Measurements from ENCODE around the gene SRGAP2B. TPM values are rescaled to one million over a fixed set of nuclear protein-coding genes. Genes with fewer than 3 reads are reported as not detected.
A peak's percentile ranks its signal among the peaks of the same experiment; 100 is the strongest.
"Not testable (repeated sequence)": the region's sequence is repeated elsewhere in the genome, so short reads cannot be mapped to it uniquely, and the experiment has no call there.

The SRGAP2B gene
- total and polyA plus RNA-seq, 4 donors: 2.4 to 14.3 (median 6.2) TPM

- WGBS: no CpG with 5 or more reads among the region's 7 CpGs
- DNase-seq (ENCODE audit: low spot score); H3K9ac ChIP-seq (ENCODE audit: low read depth in 1 of 2, low read length in 2 of 2); H3K4me1 ChIP-seq (ENCODE audit: control insufficient read depth in 4 of 4, insufficient read depth in 4 of 4, low read length in 3 of 4); H3K27ac ChIP-seq (ENCODE audit: low read depth in 1 of 2, low read length in 2 of 2); H3K36me3 ChIP-seq (ENCODE audit: control insufficient read depth in 4 of 4, insufficient read depth in 3 of 4, low read depth in 1 of 4, low read length in 3 of 4); H3K4me3 ChIP-seq (ENCODE audit: low read depth in 1 of 3, low read length in 3 of 3); H3K27me3 ChIP-seq (ENCODE audit: control insufficient read depth in 4 of 4, insufficient read depth in 4 of 4, low read length in 3 of 4); H3K9me3 ChIP-seq (ENCODE audit: control insufficient read depth in 4 of 4, low read length in 3 of 4): not testable (repeated sequence)
These were observed 202.1 kb downstream of the SRGAP2B start for GRCh38 chr1:144893062-144893461.

GRCh38 chr1:144889450-144890115 lies 205.5 kb downstream of the SRGAP2B start:
- H3K9me3 ChIP-seq (ENCODE audit: control insufficient read depth in 4 of 4, low read length in 3 of 4); H3K27ac ChIP-seq (ENCODE audit: low read depth in 1 of 2, low read length in 2 of 2); H3K4me3 ChIP-seq (ENCODE audit: low read depth in 1 of 3, low read length in 3 of 3); H3K27me3 ChIP-seq (ENCODE audit: control insufficient read depth in 4 of 4, insufficient read depth in 4 of 4, low read length in 3 of 4); H3K9ac ChIP-seq (ENCODE audit: low read depth in 1 of 2, low read length in 2 of 2); H3K4me1 ChIP-seq (ENCODE audit: control insufficient read depth in 4 of 4, insufficient read depth in 4 of 4, low read length in 3 of 4); H3K36me3 ChIP-seq (ENCODE audit: control insufficient read depth in 4 of 4, insufficient read depth in 3 of 4, low read depth in 1 of 4, low read length in 3 of 4); DNase-seq (ENCODE audit: low spot score): not testable (repeated sequence)
- whole genome bisulfite sequencing: no CpG with 5 or more reads among the region's 3 CpGs

DNA sequence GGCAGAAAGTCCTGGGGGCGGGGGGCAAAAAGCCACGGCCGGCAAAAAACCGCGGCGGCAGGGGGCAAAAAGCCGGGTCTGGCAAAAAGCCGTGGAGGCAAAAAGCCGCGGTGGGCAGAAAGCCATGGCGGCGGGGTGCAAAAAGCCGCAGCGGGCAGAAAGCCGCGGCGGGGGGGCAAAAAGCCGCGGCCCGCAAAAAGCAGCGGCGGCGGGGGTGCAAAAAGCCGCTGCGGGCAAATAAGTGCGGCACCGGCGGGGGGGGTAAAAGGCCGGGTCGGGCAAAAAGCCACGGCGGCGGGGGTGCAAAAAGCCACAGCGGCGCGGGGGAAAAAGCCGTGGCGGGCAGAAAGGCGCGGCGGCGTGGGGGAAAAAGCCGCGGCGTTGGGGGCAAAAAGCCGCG lies 212.1 kb downstream of the SRGAP2B start:
- DNase-seq (ENCODE audit: low spot score): peak; percentile 34
- H3K27me3 ChIP-seq (ENCODE audit: control insufficient read depth in 4 of 4, insufficient read depth in 4 of 4, low read length in 3 of 4); H3K9ac ChIP-seq (ENCODE audit: low read depth in 1 of 2, low read length in 2 of 2); H3K9me3 ChIP-seq (ENCODE audit: control insufficient read depth in 4 of 4, low read length in 3 of 4); H3K27ac ChIP-seq (ENCODE audit: low read depth in 1 of 2, low read length in 2 of 2); H3K36me3 ChIP-seq (ENCODE audit: control insufficient read depth in 4 of 4, insufficient read depth in 3 of 4, low read depth in 1 of 4, low read length in 3 of 4); H3K4me1 ChIP-seq (ENCODE audit: control insufficient read depth in 4 of 4, insufficient read depth in 4 of 4, low read length in 3 of 4): not testable (repeated sequence)
- H3K4me3 ChIP-seq (ENCODE audit: low read depth in 1 of 3, low read length in 3 of 3): peak overlapping the region in 2 of 3 donors; percentile 14 to 70
- WGBS: under 1% methylated on average over 47 of the region's 47 CpGs

DNA sequence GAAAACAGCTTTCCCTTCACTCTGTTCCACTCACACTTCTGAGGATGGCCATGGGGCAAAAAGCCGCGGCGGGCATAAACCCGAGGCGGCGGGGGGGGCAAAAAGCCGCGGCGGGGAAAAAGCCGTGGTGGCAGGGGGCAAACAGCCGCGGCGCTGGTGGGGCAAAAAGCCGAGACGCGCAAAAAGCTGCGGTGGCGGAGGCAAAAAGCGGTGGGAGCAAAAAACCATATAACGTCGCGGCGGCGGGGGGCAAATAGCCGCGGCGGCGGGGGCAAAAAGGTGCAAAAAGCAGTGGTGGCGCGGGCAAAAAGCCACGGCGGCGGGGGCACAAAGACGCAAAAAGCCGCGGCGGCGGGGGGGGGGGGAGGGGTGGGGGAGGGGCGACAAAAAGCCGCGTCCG lies 212.8 kb downstream of the SRGAP2B start:
- H3K9me3 ChIP-seq (ENCODE audit: control insufficient read depth in 4 of 4, low read length in 3 of 4); H3K27me3 ChIP-seq (ENCODE audit: control insufficient read depth in 4 of 4, insufficient read depth in 4 of 4, low read length in 3 of 4); H3K27ac ChIP-seq (ENCODE audit: low read depth in 1 of 2, low read length in 2 of 2); H3K4me3 ChIP-seq (ENCODE audit: low read depth in 1 of 3, low read length in 3 of 3); H3K4me1 ChIP-seq (ENCODE audit: control insufficient read depth in 4 of 4, insufficient read depth in 4 of 4, low read length in 3 of 4); H3K36me3 ChIP-seq (ENCODE audit: control insufficient read depth in 4 of 4, insufficient read depth in 3 of 4, low read depth in 1 of 4, low read length in 3 of 4); DNase-seq (ENCODE audit: low spot score); H3K9ac ChIP-seq (ENCODE audit: low read depth in 1 of 2, low read length in 2 of 2): not testable (repeated sequence)
- 1% methylated on average over 18 of the region's 42 CpGs for WGBS

DNA sequence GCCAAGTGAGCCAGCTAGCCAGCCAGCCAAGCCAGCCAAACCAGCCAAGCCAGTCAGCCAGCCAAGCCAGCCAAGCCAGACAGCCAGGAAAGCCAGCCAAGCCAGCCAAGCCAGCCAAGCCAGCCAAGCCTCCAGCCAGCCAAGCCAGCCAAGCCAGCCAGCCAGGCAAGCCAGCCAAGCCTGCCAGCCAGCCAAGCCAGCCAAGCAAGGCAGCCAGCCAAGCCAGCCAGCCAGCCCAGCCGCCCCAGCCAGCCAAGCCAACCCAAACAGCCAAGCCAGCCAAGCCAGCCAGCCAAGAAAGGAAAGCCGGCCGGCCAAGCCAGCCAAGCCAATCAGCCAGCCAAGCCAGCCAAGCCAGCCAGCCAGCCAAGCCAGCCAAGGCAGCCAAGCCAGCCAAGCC lies 236.5 kb downstream of the SRGAP2B start:
- H3K36me3 ChIP-seq (ENCODE audit: control insufficient read depth in 4 of 4, insufficient read depth in 3 of 4, low read depth in 1 of 4, low read length in 3 of 4); H3K4me1 ChIP-seq (ENCODE audit: control insufficient read depth in 4 of 4, insufficient read depth in 4 of 4, low read length in 3 of 4); H3K9me3 ChIP-seq (ENCODE audit: control insufficient read depth in 4 of 4, low read length in 3 of 4); H3K27ac ChIP-seq (ENCODE audit: low read depth in 1 of 2, low read length in 2 of 2); H3K27me3 ChIP-seq (ENCODE audit: control insufficient read depth in 4 of 4, insufficient read depth in 4 of 4, low read length in 3 of 4); H3K4me3 ChIP-seq (ENCODE audit: low read depth in 1 of 3, low read length in 3 of 3); H3K9ac ChIP-seq (ENCODE audit: low read depth in 1 of 2, low read length in 2 of 2); DNase-seq (ENCODE audit: low spot score): not testable (repeated sequence)
- WGBS: 26% methylated on average over 3 of the region's 3 CpGs

Small RNA genes within 50 kb of the gene (small RNA-seq; reads per million reads assigned to genes)
- gene AC242498.1: not detected

Other genes starting within 250 kb of the SRGAP2B start
- 1 to 10 TPM in 1 of 2 donors, under 1 TPM in 1; 0.08 to 5.6 TPM for gene FAM72D, start 646 bp upstream of the SRGAP2B start, total RNA-seq
- gene FAM72D, start 646 bp upstream of the SRGAP2B start, polyA plus RNA-seq: under 1 TPM in 1 of 2 donors, not detected in 1; 0.18 TPM
- not detected for gene PPIAL4D, start 146.8 kb upstream of the SRGAP2B start, total RNA-seq
- gene PPIAL4D, start 146.8 kb upstream of the SRGAP2B start, polyA plus RNA-seq: not detected

Measured in liver (tissue), 10 donors.